Measurements from ENCODE around the gene RNF2. TPM values are rescaled to one million over a fixed set of nuclear protein-coding genes. Genes with fewer than 3 reads are reported as not detected.

RNF2 gene
- total RNA-seq, 1 experiment from 2014 or later: 75.3 TPM

GRCh38 chr1:185087746-185088145, 42.4 kb downstream of the RNF2 start:
- DNase-seq: no peak
- Histone ChIP-seq H3K23ac (ENCODE audit: insufficient read length, low read depth, low read length) (no peak overlapping the region), H3K23me2 (ENCODE audit: insufficient read length, low read depth, low read length, poor library complexity, severe bottlenecking) (no peaks in the 10 kb centered on the region), H4K8ac (replicated peaks; ENCODE audit: insufficient read length, low read depth, low read length) (no peak overlapping the region), H3K18ac (ENCODE audit: insufficient read length, low read depth, low read length) (no peak overlapping the region), H3K56ac (ENCODE audit: insufficient read length, low read depth, low read length) (no peak overlapping the region), H3K79me1 (ENCODE audit: insufficient read depth, low read depth, low read length, poor library complexity, severe bottlenecking) (peaks cover 10% of the 10 kb centered on the region), H3K27ac (ENCODE audit: insufficient read length, low read depth, low read length) (no peak overlapping the region), H2AFZ (ENCODE audit: low read length) (no peak overlapping the region), H2BK12ac (ENCODE audit: insufficient read length, low read depth, low read length) (no peak overlapping the region), H3K27me3 (ENCODE audit: insufficient read depth, low read length) (no peaks in the 10 kb centered on the region), H2BK20ac (ENCODE audit: low read depth, low read length, poor library complexity, severe bottlenecking) (no peak overlapping the region), H3K79me2 (ENCODE audit: insufficient read depth, low read length) (peaks cover 13% of the 10 kb centered on the region; the same call in 1 of the 2 replicates), H2AK5ac (ENCODE audit: insufficient read length, low read length) (no peak overlapping the region), H4K20me1 (ENCODE audit: control insufficient read depth, insufficient read depth, insufficient read length) (no peaks in the 10 kb centered on the region), H3K9ac (ENCODE audit: extremely low read depth, insufficient read length, low read length) (no peak overlapping the region), H3K14ac (ENCODE audit: insufficient read depth, low read length) (no peak overlapping the region), H4K91ac (ENCODE audit: insufficient read length, low read depth, low read length) (no peak overlapping the region), H2BK120ac (ENCODE audit: low read depth, low read length, poor library complexity, severe bottlenecking) (no peak overlapping the region), H3K4ac (ENCODE audit: low read depth, low read length) (no peak overlapping the region), H3K4me1 (ENCODE audit: insufficient read depth, low read length) (no peaks in the 10 kb centered on the region), H2BK5ac (ENCODE audit: insufficient read length, low read length) (no peak overlapping the region), H4K5ac (ENCODE audit: insufficient read length, low read depth, low read length) (no peak overlapping the region), H3K9me3 (ENCODE audit: control insufficient read depth, low read depth, low read length) (no peaks in the 10 kb centered on the region), H3K4me2 (ENCODE audit: insufficient read depth, insufficient read length, low read length) (no peak overlapping the region), H3T11ph (ENCODE audit: low read length) (no peak overlapping the region), H2BK15ac (ENCODE audit: low read depth, low read length) (no peak overlapping the region)
- Mint-ChIP-seq H3K4me3 (no peak overlapping the region), H3K9me3 (no peaks in the 10 kb centered on the region), H3K27ac (no peak overlapping the region), H3K4me1 (peaks cover 12 to 17% of the 10 kb centered on the region in 2 experiments), H3K36me3 (ENCODE audit: insufficient read depth in 1 of 3, low read depth in 3 of 3) (peaks cover 19 to 47% (median 34%) of the 10 kb centered on the region in 3 experiments), H3K27me3 (ENCODE audit: low read depth) (no peaks in the 10 kb centered on the region; the same call in 1 of the 2 replicates)
- no peak for TF ChIP-seq CTCF (conservative IDR thresholded peaks at IDR 0.05)
